Esophagus squamous epithelium (tissue), 5 donors: Measurements from ENCODE around the gene IBTK. TPM values are rescaled to one million over a fixed set of nuclear protein-coding genes. Genes with fewer than 3 reads are reported as not detected.

ENCODE experiments used
- DNase-seq: peaks from one replicate; lab custom pipeline; 2025; lab: John Stamatoyannopoulos, UW
- H3K27ac ChIP-seq, 4 donors: fragments of 200-600 bp; sonication (generic); one replicate each; pipeline ENCODE4 v1.5.1; 2016 to 2019; ENCODE audit warnings: mild to moderate bottlenecking in 1 of 4
- H3K27me3 ChIP-seq, 4 donors: fragments of 200-600 bp; sonication (generic); 1 replicate in 3 of 4; 2 replicates in 1 of 4; pipeline versions ENCODE4 v1.5.1 to v1.6.0; 2017 to 2021; ENCODE audit warnings: antibody characterized with exemption in 1 of 4
- H3K36me3 ChIP-seq, 3 donors: fragments of 200-600 bp; sonication (generic); one replicate each; pipeline ENCODE4 v1.5.1; 2016 to 2019
- H3K4me1 ChIP-seq, 3 donors: fragments of 200-600 bp; sonication (generic); one replicate each; pipeline ENCODE4 v1.5.1; 2017 to 2019
- H3K4me3 ChIP-seq, 4 donors: fragments of 200-600 bp; sonication (generic); 1 replicate in 3 of 4; 2 replicates in 1 of 4; pipeline ENCODE4 v1.5.1; 2016 to 2019; ENCODE audit warnings: mild to moderate bottlenecking in 2 of 4, moderate library complexity in 1 of 4
- H3K9me3 ChIP-seq, 3 donors: fragments of 200-600 bp; sonication (generic); one replicate each; pipeline ENCODE4 v1.5.1; 2016 to 2019
- POLR2A ChIP-seq, 4 donors: fragments of 450-650 bp; IDR thresholded peaks; one replicate each; pipeline ENCODE4 v1.6.1; 2017; ENCODE audit warnings: antibody characterized with exemption in 4 of 4, mild to moderate bottlenecking in 4 of 4, moderate library complexity in 3 of 4
- WGBS, 2 donors: methylation state at CpG; one replicate each; pipeline ENCODE4 v1.1.5; 2018; 5-methylcytosine and 5-hydroxymethylcytosine counted together
- intact Hi-C: fragments of 100-400 bp; cut with DNase I; formaldehyde crosslinking; loops from one replicate; pipeline ENCODE4 v1.15.0; 2022
- total RNA-seq, 4 donors: library from RNA; depleted of rRNA; stranded (reverse); fragments of >200 nt; gene quantifications; one replicate each; pipeline ENCODE4 v1.1.0, GENCODE V29; 2016
- TF ChIP-seq, protein P1 (sequence below), 6 experiments: fragments of 450-650 bp in 4 of 6; fragments of 200-600 bp in 2 of 6; sonication (generic) in 2 of 6; IDR thresholded peaks; one replicate each; pipeline ENCODE4 v1.5.1; 2016 to 2019; ENCODE audit warnings: antibody characterized with exemption in 6 of 6, mild to moderate bottlenecking in 4 of 6, moderate library complexity in 4 of 6
- donor health status: DM: yes; HTN: yes; CAD: no.

The IBTK gene
- total RNA-seq, 4 donors from 2014 or later, result 15.0 to 33.5 (median 27.0) TPM

DNA sequence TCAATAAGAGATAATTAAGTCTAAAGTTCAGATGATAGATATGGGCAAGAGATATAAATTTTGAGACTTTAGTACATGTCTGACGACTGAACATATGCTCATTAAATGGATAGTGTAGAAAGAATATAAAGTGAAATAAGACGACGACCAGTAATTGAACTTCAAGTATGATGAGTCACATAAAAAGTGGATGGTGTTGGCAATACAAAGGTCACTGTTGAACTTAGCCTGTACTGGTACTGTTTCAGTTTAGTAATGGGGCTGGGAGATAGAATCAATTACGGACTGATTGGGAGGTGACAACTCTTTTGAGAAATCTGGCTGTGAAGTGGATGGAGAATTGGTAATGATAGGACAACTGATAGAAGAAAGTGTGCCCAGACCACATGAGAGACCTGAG, 68.1 kb downstream of the IBTK start:
- DNase-seq, result no peak
- Histone ChIP-seq H3K36me3 (peaks cover 0 to 85% (median 5%) of the 10 kb centered on the region in 3 donors), H3K4me1 (no peaks in the 10 kb centered on the region), H3K9me3 (no peaks in the 10 kb centered on the region), H3K27me3 (no peaks in the 10 kb centered on the region), H3K27ac (no peak overlapping the region), H3K4me3 (no peak overlapping the region)
- 83 to 88% methylated on average over 4 of the region's 4 CpGs for WGBS, 2 donors
- no peak for TF ChIP-seq POLR2A (IDR thresholded peaks at IDR 0.05)
- TF ChIP-seq, protein P1, sequence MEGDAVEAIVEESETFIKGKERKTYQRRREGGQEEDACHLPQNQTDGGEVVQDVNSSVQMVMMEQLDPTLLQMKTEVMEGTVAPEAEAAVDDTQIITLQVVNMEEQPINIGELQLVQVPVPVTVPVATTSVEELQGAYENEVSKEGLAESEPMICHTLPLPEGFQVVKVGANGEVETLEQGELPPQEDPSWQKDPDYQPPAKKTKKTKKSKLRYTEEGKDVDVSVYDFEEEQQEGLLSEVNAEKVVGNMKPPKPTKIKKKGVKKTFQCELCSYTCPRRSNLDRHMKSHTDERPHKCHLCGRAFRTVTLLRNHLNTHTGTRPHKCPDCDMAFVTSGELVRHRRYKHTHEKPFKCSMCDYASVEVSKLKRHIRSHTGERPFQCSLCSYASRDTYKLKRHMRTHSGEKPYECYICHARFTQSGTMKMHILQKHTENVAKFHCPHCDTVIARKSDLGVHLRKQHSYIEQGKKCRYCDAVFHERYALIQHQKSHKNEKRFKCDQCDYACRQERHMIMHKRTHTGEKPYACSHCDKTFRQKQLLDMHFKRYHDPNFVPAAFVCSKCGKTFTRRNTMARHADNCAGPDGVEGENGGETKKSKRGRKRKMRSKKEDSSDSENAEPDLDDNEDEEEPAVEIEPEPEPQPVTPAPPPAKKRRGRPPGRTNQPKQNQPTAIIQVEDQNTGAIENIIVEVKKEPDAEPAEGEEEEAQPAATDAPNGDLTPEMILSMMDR (IDR thresholded peaks at IDR 0.05), result no peak
- intact Hi-C loops, result no loop called here

DNA sequence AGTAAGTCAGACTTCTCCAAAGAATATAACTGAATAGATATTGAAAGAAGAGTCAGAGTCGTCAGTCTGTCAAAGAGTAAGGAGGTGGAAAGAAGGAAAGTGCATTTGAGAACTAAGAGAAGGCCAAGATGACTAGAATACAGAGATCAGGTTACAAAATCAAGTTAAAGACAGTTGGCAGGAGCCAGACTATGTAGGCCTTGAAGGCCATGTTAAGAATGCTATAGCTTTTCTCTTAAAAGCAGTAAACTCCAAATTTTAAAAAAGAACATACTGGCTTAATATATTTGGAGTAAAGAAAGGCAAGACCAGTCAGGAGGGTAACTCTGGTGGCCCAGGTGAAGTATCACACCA, 68.8 kb downstream of the IBTK start:
- H3K4me3 ChIP-seq, result no peak overlapping the region
- WGBS, 2 donors, result 73 to 76% methylated on average over 1 of the region's 1 CpG
- H3K27ac ChIP-seq, result no peak overlapping the region
- DNase-seq, result no peak
- H3K4me1 ChIP-seq, result no peaks in the 10 kb centered on the region
- no peaks in the 10 kb centered on the region for H3K27me3 ChIP-seq
- no peaks in the 10 kb centered on the region for H3K9me3 ChIP-seq
- intact Hi-C loops, result no loop called here
- peaks cover 0 to 85% (median 5%) of the 10 kb centered on the region in 3 donors for H3K36me3 ChIP-seq
- TF ChIP-seq POLR2A (IDR thresholded peaks at IDR 0.05), result no peak
- TF ChIP-seq, protein P1 (IDR thresholded peaks at IDR 0.05), result no peak

DNA sequence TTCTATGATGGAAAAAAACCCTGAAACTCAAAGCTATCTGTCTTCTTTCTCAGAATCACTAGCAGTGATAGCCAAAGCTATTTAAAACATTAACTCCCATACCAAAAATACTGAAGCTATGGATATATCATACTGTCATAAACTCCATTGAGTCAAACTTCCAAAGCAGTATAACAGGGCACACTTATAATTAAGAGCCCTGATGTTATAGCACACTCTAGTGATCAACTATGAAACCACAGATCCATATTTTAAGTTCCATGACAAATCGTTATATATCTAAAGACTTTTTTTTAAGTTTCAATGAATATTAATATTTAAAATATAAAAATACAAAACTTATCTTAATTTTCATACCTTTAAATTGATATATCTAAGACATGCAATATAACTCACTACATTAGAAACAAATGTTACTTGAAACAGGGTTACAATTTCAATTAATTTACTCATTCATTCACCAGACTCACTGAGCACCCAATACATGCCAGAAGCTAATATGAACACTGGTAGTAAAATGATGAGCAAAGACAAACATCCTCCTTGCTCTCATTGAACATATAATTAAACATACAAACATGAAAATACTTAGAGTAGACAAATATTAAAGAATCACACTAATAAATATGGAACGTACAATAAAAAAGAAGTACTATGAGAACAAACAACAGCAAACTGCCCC, 69.3 kb downstream of the IBTK start:
- TF ChIP-seq POLR2A (IDR thresholded peaks at IDR 0.05), result no peak
- TF ChIP-seq, protein P1 (IDR thresholded peaks at IDR 0.05), result peak in 4 of 6 experiments; percentile 36 to 64 (median 40)
- no peaks in the 10 kb centered on the region for H3K27me3 ChIP-seq
- no peak overlapping the region for H3K27ac ChIP-seq
- 46 to 61% methylated on average over 2 of the region's 2 CpGs for WGBS, 2 donors
- no peak for DNase-seq
- H3K4me3 ChIP-seq, result no peak overlapping the region
- intact Hi-C loops, result no loop called here
- H3K4me1 ChIP-seq, result no peaks in the 10 kb centered on the region
- H3K36me3 ChIP-seq, result peaks cover 0 to 85% (median 5%) of the 10 kb centered on the region in 3 donors
- H3K9me3 ChIP-seq, result no peaks in the 10 kb centered on the region

DNA sequence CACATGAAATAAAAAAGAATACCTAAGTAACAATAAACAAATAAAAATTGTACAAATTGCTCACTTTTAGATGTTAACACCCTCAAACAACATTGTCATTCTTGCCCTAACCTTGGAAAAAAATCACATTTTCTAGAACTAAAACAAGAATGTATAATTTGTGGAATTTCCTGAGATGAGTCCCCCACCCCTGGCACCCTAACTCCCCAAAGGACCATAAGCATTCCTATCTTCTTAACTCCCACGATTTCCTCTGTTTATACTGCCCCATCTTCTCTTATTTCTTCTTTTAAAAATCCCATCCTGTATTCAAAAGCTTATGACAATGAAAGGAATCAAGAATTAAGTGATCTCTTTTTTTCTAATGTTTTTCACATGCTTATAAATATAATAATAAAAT, 70.9 kb downstream of the IBTK start:
- Histone ChIP-seq H3K9me3 (no peaks in the 10 kb centered on the region), H3K4me1 (no peaks in the 10 kb centered on the region), H3K27me3 (no peaks in the 10 kb centered on the region), H3K36me3 (peaks cover 0 to 85% (median 9%) of the 10 kb centered on the region in 3 donors), H3K27ac (no peak overlapping the region), H3K4me3 (no peak overlapping the region)
- 54 to 76% methylated on average over 1 of the region's 1 CpG for WGBS, 2 donors
- TF ChIP-seq POLR2A (IDR thresholded peaks at IDR 0.05), result no peak
- TF ChIP-seq, protein P1 (IDR thresholded peaks at IDR 0.05), result no peak
- no peak for DNase-seq
- intact Hi-C loops, result no loop called here

DNA sequence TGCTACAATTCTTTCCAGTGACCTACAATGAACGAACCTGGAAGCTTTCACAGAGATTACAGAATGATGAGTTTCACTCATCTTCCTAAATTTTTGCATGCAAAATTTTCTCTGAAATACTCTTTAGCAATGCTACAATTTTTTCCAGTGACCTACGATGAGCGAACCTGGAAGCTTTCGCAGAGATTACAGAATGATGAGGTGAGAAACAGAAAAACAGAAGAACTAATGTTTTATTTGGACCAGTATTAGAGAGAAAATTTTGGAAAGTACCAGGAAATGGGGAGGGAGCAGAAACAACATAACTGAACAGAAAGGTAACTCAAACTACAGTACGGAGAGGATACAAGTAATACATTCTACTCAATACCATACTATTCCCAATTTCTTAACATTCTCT, 75.0 kb downstream of the IBTK start:
- Histone ChIP-seq H3K4me3 (no peak overlapping the region), H3K9me3 (no peaks in the 10 kb centered on the region)
- intact Hi-C loops, result no loop called here

More for the DNA sequence above, 75.0 kb downstream of the IBTK start:
- Histone ChIP-seq H3K27ac (no peak overlapping the region), H3K27me3 (no peaks in the 10 kb centered on the region), H3K4me1 (no peaks in the 10 kb centered on the region), H3K36me3 (peaks cover 0 to 85% (median 4%) of the 10 kb centered on the region in 3 donors)
- no peak for DNase-seq
- TF ChIP-seq, protein P1 (IDR thresholded peaks at IDR 0.05), result no peak
- TF ChIP-seq POLR2A (IDR thresholded peaks at IDR 0.05), result no peak
- 87 to 92% methylated on average over 5 of the region's 5 CpGs for WGBS, 2 donors
